Choroid plexus epithelial cell (primary cell): ENCODE results near the gene USP37.

Experiments used
- DNase-seq: peaks from one replicate; pipeline ENCODE4 v3.0.0-alpha.2; 2010; ENCODE audit warnings: low read depth
- H3K4me3 ChIP-seq: 2 replicates; pipeline ENCODE4 v1.5.1; 2011; ENCODE audit warnings: low read depth, mild to moderate bottlenecking, control low read depth, low read length, moderate library complexity
- CTCF ChIP-seq: conservative IDR thresholded peaks from 2 replicates; pipeline ENCODE4 v1.5.1; 2011; ENCODE audit warnings: low read depth, mild to moderate bottlenecking, control low read depth, inconsistent platforms, low read length, moderate library complexity

The USP37 gene

GRCh38 chr2:218446547-218446946 lies 121.6 kb downstream of the USP37 start:
- no peak for TF ChIP-seq CTCF
- no peak for DNase-seq
- no peak overlapping the region for H3K4me3 ChIP-seq

- no peak for TF ChIP-seq CTCF
- no peak for DNase-seq
- H3K4me3 ChIP-seq = no peak overlapping the region
These were observed 122.5 kb downstream of the USP37 start for GRCh38 chr2:218445602-218446001.

- no peak overlapping the region for H3K4me3 ChIP-seq
- DNase-seq = no peak
- TF ChIP-seq CTCF = no peak
These were observed 123.3 kb downstream of the USP37 start for GRCh38 chr2:218444692-218445357.

- DNase-seq = peak; percentile 45
- H3K4me3 ChIP-seq = no peak overlapping the region
- peak; percentile 1 for TF ChIP-seq CTCF
These were observed 129.6 kb downstream of the USP37 start for GRCh38 chr2:218438596-218438995.

GRCh38 chr2:218437969-218438368 lies 130.2 kb downstream of the USP37 start:
- TF ChIP-seq CTCF = no peak
- H3K4me3 ChIP-seq = no peak overlapping the region
- DNase-seq = no peak

GRCh38 chr2:218436992-218437391 lies 131.2 kb downstream of the USP37 start:
- H3K4me3 ChIP-seq = no peak overlapping the region
- TF ChIP-seq CTCF = no peak
- no peak for DNase-seq
